ENCODE results near the gene ARID5B. TPM values are rescaled to one million over a fixed set of nuclear protein-coding genes. Genes with fewer than 3 reads are reported as not detected.

ARID5B gene
- total RNA-seq, 2 experiments from 2014 or later = 86.3 to 87.1 TPM

- Mint-ChIP-seq H3K36me3 (ENCODE audit: low read depth) (peaks cover 80% of the 10 kb centered on the region), H3K27ac (peak overlapping the region; percentile 89), H3K4me3 (peak overlapping the region; percentile 41), H3K27me3 (ENCODE audit: low read depth) (no peaks in the 10 kb centered on the region), H3K4me1 (ENCODE audit: low read depth) (peaks cover 86% of the 10 kb centered on the region), H3K9me3 (no peaks in the 10 kb centered on the region)
- intact Hi-C loops (cut with micrococcal nuclease) = loop anchor here (1.0 kb wide), 4 partner anchors 32 to 182 kb away; partner anchors contain the start of gene ARID5B
- CTCF ChIA-PET = interaction anchor here (0.7 to 1.0 kb wide), 2 partner anchors 42 to 183 kb away, joined by 3 read pairs; no protein-coding TSS in a partner anchor
- DNase-seq = peak; percentile 80
Measured at GRCh38 chr10:62082729-62083411, 181.4 kb downstream of the ARID5B start.

GRCh38 chr10:62083412-62084267 lies 182.1 kb downstream of the ARID5B start:
- H3K4me3 Mint-ChIP-seq = peak overlapping the region; percentile 41
- no peak for DNase-seq
- peak overlapping the region; percentile 89 for H3K27ac Mint-ChIP-seq
- CTCF ChIA-PET = interaction anchor here (1.0 kb wide), 1 partner anchor 43 kb away, joined by 3 read pairs; no protein-coding TSS in a partner anchor
- peaks cover 81% of the 10 kb centered on the region for H3K36me3 Mint-ChIP-seq (ENCODE audit: low read depth)
- H3K9me3 Mint-ChIP-seq = no peaks in the 10 kb centered on the region
- H3K27me3 Mint-ChIP-seq (ENCODE audit: low read depth) = no peaks in the 10 kb centered on the region
- peaks cover 86% of the 10 kb centered on the region for H3K4me1 Mint-ChIP-seq (ENCODE audit: low read depth)
- intact Hi-C loops (cut with micrococcal nuclease) = loop anchor here (2.0 kb wide), 1 partner anchor 45 kb away; no protein-coding TSS in a partner anchor

GRCh38 chr10:62084451-62084850 lies 183.0 kb downstream of the ARID5B start:
- Mint-ChIP-seq H3K4me1 (ENCODE audit: low read depth) (peaks cover 85% of the 10 kb centered on the region), H3K9me3 (no peaks in the 10 kb centered on the region), H3K27ac (peak overlapping the region; percentile 88), H3K27me3 (ENCODE audit: low read depth) (no peaks in the 10 kb centered on the region), H3K36me3 (ENCODE audit: low read depth) (peaks cover 81% of the 10 kb centered on the region), H3K4me3 (no peak overlapping the region)
- intact Hi-C loops (cut with micrococcal nuclease) = loop anchor here (2.0 kb wide), 1 partner anchor 46 kb away; no protein-coding TSS in a partner anchor
- CTCF ChIA-PET = interaction anchor here (0.5 to 0.7 kb wide), 2 partner anchors 63 to 202 kb away, joined by 3 to 4 read pairs; no protein-coding TSS in a partner anchor
- no peak for DNase-seq

- H3K36me3 Mint-ChIP-seq (ENCODE audit: low read depth) = peaks cover 81% of the 10 kb centered on the region
- H3K27me3 Mint-ChIP-seq (ENCODE audit: low read depth) = no peaks in the 10 kb centered on the region
- no peak for DNase-seq
- no peak overlapping the region for H3K4me3 Mint-ChIP-seq
- intact Hi-C loops (cut with micrococcal nuclease) = loop anchor here (2.0 kb wide), 1 partner anchor 47 kb away; no protein-coding TSS in a partner anchor
- no peaks in the 10 kb centered on the region for H3K9me3 Mint-ChIP-seq
- CTCF ChIA-PET = interaction anchor here (0.5 to 0.8 kb wide), 3 partner anchors 10 to 203 kb away, joined by 3 to 5 read pairs (median 4); no protein-coding TSS in a partner anchor
- peak overlapping the region; percentile 88 for H3K27ac Mint-ChIP-seq
- peaks cover 79% of the 10 kb centered on the region for H3K4me1 Mint-ChIP-seq (ENCODE audit: low read depth)
Measured at GRCh38 chr10:62085404-62085803, 183.9 kb downstream of the ARID5B start.

GRCh38 chr10:62085821-62086220 lies 184.3 kb downstream of the ARID5B start:
- DNase-seq = no peak
- Mint-ChIP-seq H3K4me3 (no peak overlapping the region), H3K27me3 (ENCODE audit: low read depth) (no peaks in the 10 kb centered on the region), H3K36me3 (ENCODE audit: low read depth) (peaks cover 84% of the 10 kb centered on the region), H3K27ac (peak overlapping the region; percentile 88), H3K4me1 (ENCODE audit: low read depth) (peaks cover 77% of the 10 kb centered on the region), H3K9me3 (no peaks in the 10 kb centered on the region)
- intact Hi-C loops (cut with micrococcal nuclease) = loop anchor here (2.0 kb wide), 1 partner anchor 47 kb away; no protein-coding TSS in a partner anchor
- CTCF ChIA-PET = interaction anchor here (0.5 kb wide), 1 partner anchor 85 kb away, joined by 4 read pairs; no protein-coding TSS in a partner anchor

- Mint-ChIP-seq H3K36me3 (ENCODE audit: low read depth) (peaks cover 91% of the 10 kb centered on the region), H3K9me3 (no peaks in the 10 kb centered on the region), H3K4me1 (ENCODE audit: low read depth) (peaks cover 68% of the 10 kb centered on the region), H3K27me3 (ENCODE audit: low read depth) (no peaks in the 10 kb centered on the region), H3K4me3 (no peak overlapping the region), H3K27ac (peak overlapping the region; percentile 36)
- intact Hi-C loops (cut with micrococcal nuclease) = no loop called here
- DNase-seq = no peak
- CTCF ChIA-PET = interaction anchor here (1.8 kb wide), 1 partner anchor 48 kb away, joined by 7 read pairs; no protein-coding TSS in a partner anchor
Measured at GRCh38 chr10:62087329-62087728, 185.8 kb downstream of the ARID5B start.

- H3K9me3 Mint-ChIP-seq = no peaks in the 10 kb centered on the region
- peak overlapping the region; percentile 53 for H3K27ac Mint-ChIP-seq
- no peak for DNase-seq
- peaks cover 90% of the 10 kb centered on the region for H3K36me3 Mint-ChIP-seq (ENCODE audit: low read depth)
- intact Hi-C loops (cut with micrococcal nuclease) = no loop called here
- no peaks in the 10 kb centered on the region for H3K27me3 Mint-ChIP-seq (ENCODE audit: low read depth)
- CTCF ChIA-PET = interaction anchor here (0.7 to 1.1 kb wide), 2 partner anchors 155 to 156 kb away, joined by 4 read pairs; no protein-coding TSS in a partner anchor
- H3K4me3 Mint-ChIP-seq = no peak overlapping the region
- peaks cover 59% of the 10 kb centered on the region for H3K4me1 Mint-ChIP-seq (ENCODE audit: low read depth)
Measured at GRCh38 chr10:62088786-62089185, 187.3 kb downstream of the ARID5B start.

- intact Hi-C loops (cut with micrococcal nuclease) = no loop called here
- no peaks in the 10 kb centered on the region for H3K9me3 Mint-ChIP-seq
- no peak for DNase-seq
- H3K36me3 Mint-ChIP-seq (ENCODE audit: low read depth) = peaks cover 83% of the 10 kb centered on the region
- H3K27me3 Mint-ChIP-seq (ENCODE audit: low read depth) = no peaks in the 10 kb centered on the region
- CTCF ChIA-PET = no interaction called here
- no peak overlapping the region for H3K4me3 Mint-ChIP-seq
- peak overlapping the region; percentile 72 for H3K27ac Mint-ChIP-seq
- peaks cover 44% of the 10 kb centered on the region for H3K4me1 Mint-ChIP-seq (ENCODE audit: low read depth)
Measured at GRCh38 chr10:62092301-62093030, 191.0 kb downstream of the ARID5B start.

GRCh38 chr10:62093863-62094291 lies 192.4 kb downstream of the ARID5B start:
- Mint-ChIP-seq H3K27me3 (ENCODE audit: low read depth) (no peaks in the 10 kb centered on the region), H3K9me3 (no peaks in the 10 kb centered on the region), H3K27ac (peak overlapping the region; percentile 53), H3K4me1 (ENCODE audit: low read depth) (peaks cover 45% of the 10 kb centered on the region), H3K4me3 (no peak overlapping the region), H3K36me3 (ENCODE audit: low read depth) (peaks cover 75% of the 10 kb centered on the region)
- DNase-seq = no peak
- CTCF ChIA-PET = interaction anchor here (1.1 kb wide), 1 partner anchor 55 kb away, joined by 3 read pairs; no protein-coding TSS in a partner anchor
- intact Hi-C loops (cut with micrococcal nuclease) = no loop called here

GRCh38 chr10:62095181-62096122 lies 194.0 kb downstream of the ARID5B start:
- peaks cover 39% of the 10 kb centered on the region for H3K4me1 Mint-ChIP-seq (ENCODE audit: low read depth)
- DNase-seq = no peak
- H3K27ac Mint-ChIP-seq = peak overlapping the region; percentile 39
- peaks cover 60% of the 10 kb centered on the region for H3K36me3 Mint-ChIP-seq (ENCODE audit: low read depth)
- no peaks in the 10 kb centered on the region for H3K9me3 Mint-ChIP-seq
- CTCF ChIA-PET = interaction anchor here (1.1 to 1.6 kb wide), 2 partner anchors 10 to 12 kb away, joined by 3 to 5 read pairs; no protein-coding TSS in a partner anchor
- no peaks in the 10 kb centered on the region for H3K27me3 Mint-ChIP-seq (ENCODE audit: low read depth)
- H3K4me3 Mint-ChIP-seq = no peak overlapping the region
- intact Hi-C loops (cut with micrococcal nuclease) = no loop called here

All from activated naive CD4-positive, alpha-beta T cell treated with anti-CD3 and anti-CD28 coated beads for 36 hours (primary cell).